ENCODE measurements around the gene PCGF1.

GRCh38 chr2:74544634-74545033 lies 37.1 kb upstream of the PCGF1 start:
- TF ChIP-seq NFIB (CRISPR knock-in tag; IDR thresholded peaks at IDR 0.05; ENCODE audit: borderline replicate concordance) (no peak), EP300 (IDR thresholded peaks at IDR 0.05; ENCODE audit: low read depth in 2 of 2, low read length in 2 of 2) (no peak), EP300 (CRISPR knock-in tag; IDR thresholded peaks at IDR 0.05; ENCODE audit: borderline replicate concordance) (no peak)
- TF ChIP-seq, protein P1, sequence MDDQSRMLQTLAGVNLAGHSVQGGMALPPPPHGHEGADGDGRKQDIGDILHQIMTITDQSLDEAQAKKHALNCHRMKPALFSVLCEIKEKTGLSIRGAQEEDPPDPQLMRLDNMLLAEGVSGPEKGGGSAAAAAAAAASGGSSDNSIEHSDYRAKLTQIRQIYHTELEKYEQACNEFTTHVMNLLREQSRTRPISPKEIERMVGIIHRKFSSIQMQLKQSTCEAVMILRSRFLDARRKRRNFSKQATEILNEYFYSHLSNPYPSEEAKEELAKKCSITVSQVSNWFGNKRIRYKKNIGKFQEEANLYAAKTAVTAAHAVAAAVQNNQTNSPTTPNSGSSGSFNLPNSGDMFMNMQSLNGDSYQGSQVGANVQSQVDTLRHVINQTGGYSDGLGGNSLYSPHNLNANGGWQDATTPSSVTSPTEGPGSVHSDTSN (CRISPR knock-in tag; IDR thresholded peaks at IDR 0.05; ENCODE audit: borderline replicate concordance), result no peak
